Middle frontal gyrus (tissue), 1 donor: ENCODE results near the gene SUPT3H.

Experiments
- DNase-seq: peaks from one replicate; pipeline ENCODE4 v3.0.0-alpha.2; 2015; ENCODE audit warnings: low spot score; ENCODE audit errors: extremely low spot score

The SUPT3H gene

GRCh38 chr6:44850312-44850711 lies 527.4 kb downstream of the SUPT3H start:
- DNase-seq, result no peak

GRCh38 chr6:44849806-44850205 lies 527.9 kb downstream of the SUPT3H start:
- no peak for DNase-seq

- no peak for DNase-seq
Observed at GRCh38 chr6:44843734-44844133, 534.0 kb downstream of the SUPT3H start.

GRCh38 chr6:44842616-44843015 lies 535.1 kb downstream of the SUPT3H start:
- DNase-seq, result no peak

DNA sequence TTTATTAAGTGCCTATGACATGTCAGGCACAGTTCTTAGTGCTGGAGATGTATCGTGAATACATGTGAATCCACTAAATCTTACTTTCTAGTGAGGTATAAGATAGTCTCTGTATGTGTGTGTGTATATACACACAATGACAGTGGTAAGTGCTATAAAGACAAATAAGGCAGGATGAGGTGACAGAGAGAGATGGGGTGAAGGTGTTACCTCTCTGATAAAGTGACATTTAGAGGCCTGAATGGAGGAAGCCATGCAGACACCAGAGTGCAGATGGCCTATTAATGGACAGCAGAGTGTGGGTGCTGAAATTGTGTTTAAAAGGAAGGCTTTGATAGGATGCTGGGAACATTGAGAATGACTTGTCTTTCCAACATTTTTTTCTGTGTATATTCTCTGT lies 535.9 kb downstream of the SUPT3H start:
- DNase-seq, result no peak

DNA sequence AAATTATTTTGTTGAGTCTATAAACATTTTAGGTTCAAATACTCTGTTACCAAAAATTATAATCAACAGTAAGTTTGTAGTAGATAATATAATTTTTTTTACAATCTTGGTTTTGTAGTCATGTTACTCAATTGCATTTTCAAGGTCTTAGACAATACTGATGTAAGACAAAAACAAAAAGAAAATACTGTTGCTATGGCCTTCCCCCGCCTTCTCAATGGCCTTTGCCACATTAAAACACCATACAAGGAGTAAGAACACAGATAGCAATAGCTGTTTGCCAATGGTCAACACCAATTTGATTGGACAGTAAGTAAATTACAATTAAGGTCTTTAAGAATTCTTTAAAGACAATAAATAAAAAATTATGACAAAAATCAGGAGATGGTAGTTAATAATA lies 540.0 kb downstream of the SUPT3H start:
- DNase-seq, result no peak

GRCh38 chr6:44837255-44837654 lies 540.5 kb downstream of the SUPT3H start:
- no peak for DNase-seq

- DNase-seq, result no peak
Observed at GRCh38 chr6:44833248-44833647, 544.5 kb downstream of the SUPT3H start.

GRCh38 chr6:44831002-44831610 lies 546.6 kb downstream of the SUPT3H start:
- no peak for DNase-seq

DNA sequence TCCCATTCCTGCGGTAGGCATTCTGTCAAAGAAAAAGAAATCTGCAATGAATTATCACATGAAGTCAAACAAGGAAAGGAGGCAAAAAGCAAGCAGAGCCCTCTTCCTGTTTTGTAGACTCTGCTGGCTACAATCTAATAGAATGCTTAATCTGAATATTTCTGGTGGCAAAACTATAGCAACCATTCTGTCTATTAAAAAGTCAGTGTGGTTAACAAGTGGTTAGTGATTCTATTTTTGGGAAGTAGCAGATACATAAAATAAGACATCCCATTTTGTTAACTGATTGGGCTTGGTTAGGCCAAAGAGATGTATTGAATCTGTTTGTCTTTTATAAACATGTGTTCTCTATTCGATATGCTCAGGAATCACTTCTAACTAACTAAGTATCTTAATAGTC lies 547.9 kb downstream of the SUPT3H start:
- DNase-seq, result no peak

- no peak for DNase-seq
Observed at GRCh38 chr6:44828780-44829179, 549.0 kb downstream of the SUPT3H start.

DNA sequence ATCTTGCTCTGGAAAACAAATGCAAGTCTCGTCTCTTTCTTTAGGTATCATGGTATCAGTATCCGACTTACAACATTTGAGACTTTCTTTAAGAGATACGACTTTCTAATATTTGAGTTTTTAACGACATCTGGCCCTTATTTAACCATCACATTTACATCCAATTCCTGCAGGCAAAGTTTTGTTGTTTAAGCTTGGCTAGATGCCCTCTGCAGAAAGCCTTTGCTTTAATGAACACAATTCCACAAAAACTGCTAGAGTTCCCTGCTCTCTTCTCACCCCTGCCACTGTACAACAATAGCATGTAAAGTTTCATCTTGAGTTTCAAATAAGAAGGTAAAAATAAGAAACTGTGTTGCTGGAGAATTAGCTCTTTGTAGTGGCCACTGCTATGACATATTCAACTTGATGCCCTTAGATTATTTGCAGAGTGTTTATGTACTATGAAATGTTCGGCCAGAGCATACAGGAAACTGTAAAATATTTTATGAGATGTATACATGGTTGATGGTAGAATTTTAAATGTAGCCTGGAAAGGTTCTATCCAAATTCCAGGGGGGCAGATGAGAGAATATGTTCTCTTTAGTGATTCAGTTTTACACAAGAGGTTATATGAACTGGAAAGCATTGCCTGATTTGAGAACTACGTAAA lies 551.6 kb downstream of the SUPT3H start:
- DNase-seq, result no peak

GRCh38 chr6:44825273-44825672 lies 552.5 kb downstream of the SUPT3H start:
- DNase-seq, result no peak

DNA sequence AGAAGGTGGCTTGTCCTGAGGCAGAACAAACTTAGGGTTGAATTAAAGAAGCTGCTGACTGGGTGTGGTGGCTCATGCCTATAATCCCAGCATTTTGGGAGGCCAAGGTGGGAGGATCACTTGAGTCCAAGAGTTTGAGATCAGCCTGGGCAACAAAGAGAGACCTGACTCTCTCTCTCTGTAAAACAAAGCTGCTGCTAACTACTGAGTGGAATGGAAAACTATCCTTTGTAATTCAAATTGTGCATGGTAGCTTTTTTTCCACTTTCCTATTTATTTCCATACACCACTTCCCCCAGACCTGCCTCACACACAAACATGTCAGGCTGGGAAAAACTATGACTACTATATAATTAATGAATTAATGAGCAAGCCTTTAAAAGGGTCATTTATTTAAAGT lies 553.2 kb downstream of the SUPT3H start:
- no peak for DNase-seq

DNA sequence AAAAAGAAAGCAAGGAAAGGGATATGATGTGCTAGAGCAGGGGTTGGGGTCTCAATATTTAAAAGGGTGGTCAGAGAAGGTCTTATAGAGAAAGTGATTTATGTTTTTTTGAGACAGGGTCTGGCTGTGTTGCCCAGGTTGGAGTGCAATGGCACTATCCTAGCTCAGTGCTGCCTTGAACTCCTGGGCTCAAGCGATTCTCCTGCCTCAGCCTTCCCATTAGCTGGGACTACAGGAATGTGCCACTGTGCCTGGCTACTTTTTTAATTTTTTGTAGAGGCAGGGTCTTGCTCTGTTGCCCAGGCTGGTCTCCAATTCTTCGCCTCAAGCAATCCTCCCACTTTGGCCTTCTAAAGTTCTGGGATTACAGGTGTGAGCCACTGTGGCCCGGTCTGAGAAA lies 557.0 kb downstream of the SUPT3H start:
- no peak for DNase-seq

- DNase-seq, result no peak
Observed at GRCh38 chr6:44820321-44820720, 557.4 kb downstream of the SUPT3H start.

GRCh38 chr6:44811456-44811855 lies 566.3 kb downstream of the SUPT3H start:
- no peak for DNase-seq

GRCh38 chr6:44809258-44809657 lies 568.5 kb downstream of the SUPT3H start:
- DNase-seq, result no peak

GRCh38 chr6:44808148-44808547 lies 569.6 kb downstream of the SUPT3H start:
- no peak for DNase-seq

- no peak for DNase-seq
Observed at GRCh38 chr6:44806656-44807055, 571.1 kb downstream of the SUPT3H start.

- DNase-seq, result no peak
Observed at GRCh38 chr6:44805238-44805846, 572.4 kb downstream of the SUPT3H start.

DNA sequence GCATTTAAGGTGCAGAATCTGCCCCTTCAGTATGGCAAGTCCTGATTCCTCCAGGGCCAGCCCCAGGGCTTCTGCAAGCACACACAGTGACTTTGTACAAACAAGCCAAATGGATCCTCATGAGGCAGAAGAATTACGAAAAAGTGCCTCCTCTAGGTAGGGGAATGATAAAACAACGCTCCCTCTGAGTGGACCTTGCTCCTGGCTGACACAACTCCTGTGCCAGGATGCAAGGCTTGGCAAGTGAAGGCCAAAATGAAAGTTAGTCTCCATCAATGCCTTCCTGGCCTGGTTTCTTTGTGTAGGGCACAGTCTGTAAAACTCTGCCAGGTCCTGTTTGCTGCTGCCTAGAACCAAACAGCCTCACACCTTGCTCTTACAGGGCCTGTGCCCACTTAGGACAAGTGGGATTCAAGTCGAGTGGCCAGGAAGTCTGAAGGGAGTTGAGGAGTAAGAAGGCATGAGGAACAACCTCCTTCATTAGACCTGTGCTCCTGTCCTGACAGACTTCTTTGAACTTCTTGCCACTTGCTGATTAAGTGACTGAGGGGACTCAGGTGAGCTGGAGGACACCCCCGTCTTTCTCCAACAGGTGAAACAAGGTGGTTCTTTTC lies 573.1 kb downstream of the SUPT3H start:
- no peak for DNase-seq

GRCh38 chr6:44804016-44804415 lies 573.7 kb downstream of the SUPT3H start:
- DNase-seq, result no peak
